Left cardiac atrium (tissue), 4 donors: ENCODE measurements around the gene GSX1. TPM values are rescaled to one million over a fixed set of nuclear protein-coding genes. Genes with fewer than 3 reads are reported as not detected.
"Not testable (repeated sequence)": the region's sequence is repeated elsewhere in the genome, so short reads cannot be mapped to it uniquely, and the experiment has no call there.

Experiments used
- ATAC-seq, 2 donors: fragments of 200-7000 bp; cut with Tn5 transposase; one replicate each; pipeline ENCODE4 v1.9.1; 2020; ENCODE audit warnings: mild to moderate bottlenecking in 2 of 2, moderate library complexity in 2 of 2
- DNase-seq: peaks from one replicate; pipeline ENCODE4 v3.0.0-alpha.2; 2020
- intact Hi-C, 2 donors: fragments of 100-400 bp; cut with DNase I; formaldehyde crosslinking; loops; one replicate each; pipeline versions ENCODE4 v1.14.1 to v1.15.1; 2022 to 2023
- long read RNA-seq: library from polyadenylated mRNA; unstranded; transcript quantifications from one replicate; pipeline ENCODE4 v2.0.0, GENCODE V29; 2021
- total RNA-seq, 2 donors: library from RNA; stranded (reverse); fragmentation: NEBNext Ultra II Directional; extraction: Animal tissue kit (Norgen Biotek cat#: 25700); gene quantifications; one replicate each; pipeline ENCODE4 v1.2.1, GENCODE V29; 2021
- donor health status: DM: no; HTN: yes; CAD: no.
- donor health status: DM: no; HTN: yes; CAD: no; lungs with severe emphysema.
- donor health status: DM: yes; HTN: yes; CAD: no.
- donor health status: Dilated cardiomyopathy.

GSX1 gene
- total RNA-seq: not detected
- long read RNA-seq: 0 reads

GRCh38 chr13:27792393-27793218 lies at the start of gene GSX1:
TSS of gene GSX1 (plus strand) at chr13:27792483. CDS start at chr13:27792691, 208 bp downstream.
- DNase-seq (peak; percentile 75), ATAC-seq (peak; percentile 96)
- intact Hi-C loops: no loop called here

- intact Hi-C loops: no loop called here
- no peak for DNase-seq
- no peak for ATAC-seq
These were observed 47.5 kb upstream of the GSX1 start for GRCh38 chr13:27744801-27745200.

GRCh38 chr13:27745301-27745700 lies 47.0 kb upstream of the GSX1 start:
- no peak for DNase-seq
- ATAC-seq: no peak
- intact Hi-C loops: no loop called here

DNA sequence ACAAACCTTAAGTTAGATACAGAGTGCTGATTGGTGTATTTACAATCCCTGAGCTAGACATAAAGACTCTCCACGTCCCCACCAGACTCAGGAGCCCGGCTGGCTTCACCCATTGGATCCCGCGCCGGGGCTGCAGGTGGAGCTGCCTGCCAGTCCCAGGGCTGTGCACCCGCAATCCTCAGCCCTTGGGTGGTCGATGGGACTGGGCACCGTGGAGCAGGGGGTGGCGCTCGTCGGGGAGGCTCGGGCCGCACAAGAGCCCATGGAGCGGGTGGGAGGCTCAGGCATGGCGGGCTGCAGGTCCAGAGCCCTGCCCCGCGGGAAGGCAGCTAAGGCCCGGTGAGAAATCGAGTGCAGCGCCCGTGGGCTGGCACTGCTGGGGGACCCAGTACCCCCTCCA lies 44.1 kb upstream of the GSX1 start:
- intact Hi-C loops: not testable (repeated sequence)

GRCh38 chr13:27751953-27752532 lies 40.2 kb upstream of the GSX1 start:
- ATAC-seq (no peak), DNase-seq (no peak)
- intact Hi-C loops: no loop called here

More for the DNA sequence above, 44.1 kb upstream of the GSX1 start:
- ATAC-seq, DNase-seq: not testable (repeated sequence)

DNA sequence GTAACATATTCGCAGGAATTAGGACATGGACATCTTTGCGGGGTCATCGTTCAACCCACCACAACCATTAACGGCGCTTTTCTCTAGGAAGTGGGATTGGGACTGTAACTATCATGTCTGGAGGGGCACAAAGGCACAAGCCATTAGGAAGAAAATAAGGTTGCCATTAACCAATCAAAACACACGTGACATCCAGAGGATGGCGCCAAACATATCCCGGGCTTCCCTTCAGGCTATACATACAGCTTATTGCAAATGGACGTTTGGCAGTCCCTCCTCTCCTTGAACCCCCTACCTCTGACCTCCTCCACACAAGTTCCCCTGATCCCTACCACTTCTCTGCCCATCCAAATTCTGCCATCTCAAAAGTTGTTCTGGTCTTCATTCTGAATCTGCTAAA lies 26.6 kb upstream of the GSX1 start:
- intact Hi-C loops: no loop called here
- DNase-seq (no peak), ATAC-seq (no peak)

- DNase-seq (no peak), ATAC-seq (no peak)
- intact Hi-C loops: no loop called here
These were observed 21.5 kb upstream of the GSX1 start for GRCh38 chr13:27770809-27771208.

DNA sequence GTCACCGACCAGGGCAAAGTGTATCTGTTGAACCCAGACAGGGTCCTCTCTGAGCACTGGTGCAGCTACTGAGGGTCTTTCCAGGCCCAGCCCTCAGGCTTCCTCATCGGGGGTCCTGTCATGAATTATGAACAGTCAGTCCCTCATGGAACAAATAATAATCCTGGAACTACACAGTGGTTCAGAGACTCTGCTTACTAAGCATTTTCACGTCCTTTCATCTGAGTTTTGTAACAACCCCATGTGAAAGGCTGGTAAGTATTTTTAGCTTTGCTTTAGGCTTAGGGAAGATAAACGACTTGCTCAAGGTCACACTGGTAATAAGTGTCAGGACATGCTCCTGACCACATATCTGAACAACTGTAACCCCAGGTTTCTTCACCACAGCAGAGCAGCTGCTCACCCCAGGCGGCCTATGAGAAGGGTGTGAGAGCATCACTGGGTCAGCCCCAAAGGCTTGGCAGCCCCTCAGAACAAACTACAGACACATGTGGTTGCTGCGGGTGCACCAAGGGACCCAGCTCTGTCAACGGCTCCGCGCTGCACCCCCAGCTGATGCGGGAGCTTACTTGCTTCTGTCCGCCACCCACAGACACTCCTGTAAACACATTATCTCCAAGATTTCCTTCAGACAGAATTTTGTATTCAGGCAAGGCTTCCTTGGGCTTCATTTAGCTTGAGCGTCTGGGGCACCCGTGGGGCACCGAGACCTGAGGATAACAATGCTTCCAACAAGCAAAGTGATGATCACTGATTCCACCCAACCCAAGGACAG lies 19.4 kb upstream of the GSX1 start:
- ATAC-seq: no peak
- intact Hi-C loops: no loop called here

DNA sequence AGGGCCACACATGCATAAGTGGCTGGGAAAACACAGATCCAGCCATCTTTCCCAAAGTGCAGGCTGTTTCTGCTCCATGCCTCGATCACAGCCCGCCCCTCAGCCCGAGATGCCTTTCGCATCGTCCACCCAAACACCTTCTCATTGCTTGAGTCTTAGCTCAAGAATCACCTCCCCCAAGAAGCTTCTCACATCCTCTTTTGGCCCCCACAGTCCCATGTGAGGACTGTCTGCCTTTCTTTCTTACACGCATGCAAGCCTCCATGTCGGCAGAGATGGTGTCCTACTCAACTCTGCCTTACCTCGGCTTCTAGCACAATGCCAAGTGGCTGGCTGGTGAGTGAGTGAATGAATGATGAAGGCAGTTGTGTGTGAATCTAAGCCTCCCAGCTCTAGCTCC lies 18.1 kb upstream of the GSX1 start:
- DNase-seq (no peak), ATAC-seq (no peak)
- intact Hi-C loops: no loop called here

More for the DNA sequence above, 19.4 kb upstream of the GSX1 start:
- DNase-seq: no peak

DNA sequence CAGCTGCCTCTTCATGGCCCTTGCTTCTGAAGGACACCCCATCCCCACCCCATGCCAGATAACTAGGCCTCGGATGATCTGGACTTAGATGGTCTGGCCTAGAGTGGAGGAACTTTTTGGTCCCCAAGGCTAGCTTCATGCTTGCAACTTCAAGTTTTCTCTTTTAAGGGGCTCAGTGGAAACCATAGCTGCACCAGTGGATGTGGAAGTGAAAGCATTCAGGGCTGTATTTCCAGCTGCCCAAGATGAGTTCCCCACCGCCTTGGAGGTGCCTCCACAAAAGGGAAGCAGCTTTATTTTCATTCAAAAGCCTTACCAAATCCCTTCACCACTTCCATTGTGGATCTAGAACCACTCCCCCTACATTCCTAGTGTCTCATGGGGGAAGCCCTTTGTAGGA lies 17.6 kb upstream of the GSX1 start:
- no peak for ATAC-seq
- intact Hi-C loops: no loop called here
- no peak for DNase-seq

DNA sequence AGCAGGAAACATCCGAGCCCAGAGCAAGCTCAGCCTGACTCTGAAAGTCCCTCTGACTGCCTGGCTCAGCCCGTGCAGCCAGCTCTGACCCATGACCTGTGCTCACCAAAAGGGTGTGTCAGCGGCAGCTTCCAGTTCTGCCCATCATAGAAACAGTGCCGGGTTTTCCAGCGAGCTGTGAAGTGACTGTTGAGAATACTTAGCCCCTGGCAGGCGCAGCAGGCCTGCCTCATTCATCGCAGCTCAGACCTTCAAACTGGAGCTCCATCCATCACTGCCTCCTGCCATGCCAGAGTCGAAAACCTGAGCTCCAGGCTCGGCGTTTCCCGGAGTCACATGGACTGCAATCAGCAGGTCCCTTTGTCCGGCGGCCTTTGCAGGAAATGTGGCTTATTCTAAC lies 16.3 kb upstream of the GSX1 start:
- ATAC-seq (no peak), DNase-seq (no peak)
- intact Hi-C loops: no loop called here

DNA sequence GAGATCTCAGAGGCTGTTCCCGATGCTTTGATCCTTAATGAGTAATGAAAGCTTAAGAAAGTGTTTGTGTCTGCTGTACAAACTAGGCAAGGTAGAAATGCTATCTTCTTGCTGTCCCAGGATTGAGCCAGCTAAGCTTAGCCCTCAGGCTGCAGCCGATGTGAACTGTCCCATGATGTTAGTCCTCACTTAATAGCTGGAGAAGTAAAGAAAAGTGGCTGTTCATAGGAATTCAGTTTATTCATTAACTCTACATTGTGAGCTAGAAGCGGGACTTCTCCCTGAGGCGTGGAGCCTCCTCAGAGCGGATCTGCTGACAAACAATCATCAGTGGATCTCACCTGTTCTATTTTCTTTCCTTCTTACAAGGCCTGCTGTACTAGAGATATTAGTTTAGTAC lies 10.1 kb upstream of the GSX1 start:
- intact Hi-C loops: loop anchor here in 1 of 2 donors (2.0 to 5.0 kb wide), 2 partner anchors 115 to 249 kb away; no protein-coding TSS in a partner anchor
- DNase-seq (no peak), ATAC-seq (no peak)

DNA sequence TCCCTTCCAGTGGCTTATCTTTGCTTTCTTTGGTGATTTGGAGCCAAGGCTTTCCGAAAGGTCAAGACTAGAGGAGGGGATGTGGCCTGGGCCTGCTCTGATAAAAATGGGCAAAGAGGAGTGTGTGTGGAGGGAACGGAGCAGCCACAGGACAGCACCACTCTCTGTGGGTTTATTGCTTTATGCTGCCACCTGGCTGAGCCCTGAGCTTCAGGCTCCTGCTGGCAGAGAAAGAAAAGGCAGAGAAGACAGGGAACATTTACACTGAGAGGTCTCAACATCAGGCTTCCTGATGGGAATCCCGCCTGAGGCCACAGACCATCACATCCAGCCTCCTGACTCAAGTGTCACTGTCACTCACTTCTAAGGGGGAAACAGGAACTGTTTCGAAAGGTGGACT lies 9.2 kb upstream of the GSX1 start:
- DNase-seq (no peak), ATAC-seq (peak in 1 of 2 donors; percentile 50)
- intact Hi-C loops: loop anchor here in 1 of 2 donors (2.0 to 5.0 kb wide), 2 partner anchors 116 to 250 kb away; no protein-coding TSS in a partner anchor

DNA sequence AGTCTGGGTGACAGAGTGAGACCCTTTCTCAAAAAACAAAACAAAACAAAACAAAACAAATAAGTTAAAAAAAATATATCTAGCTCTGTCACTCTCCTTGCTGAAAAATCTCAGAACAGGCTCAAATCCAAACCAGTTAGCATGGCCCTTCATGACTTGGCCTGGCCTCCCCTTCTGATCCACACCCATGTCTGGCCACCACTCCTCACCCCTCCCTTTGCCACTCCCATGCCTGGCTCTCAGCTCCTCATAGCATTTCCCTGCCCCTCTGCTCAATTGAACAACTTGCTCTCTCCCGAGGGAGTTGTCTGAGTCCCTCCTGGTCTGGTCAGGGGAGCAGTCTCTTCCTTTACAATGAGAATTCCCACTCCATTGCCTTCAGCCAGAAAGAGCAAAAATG lies 4.0 kb upstream of the GSX1 start:
- DNase-seq (no peak), ATAC-seq (no peak)
- intact Hi-C loops: no loop called here

DNA sequence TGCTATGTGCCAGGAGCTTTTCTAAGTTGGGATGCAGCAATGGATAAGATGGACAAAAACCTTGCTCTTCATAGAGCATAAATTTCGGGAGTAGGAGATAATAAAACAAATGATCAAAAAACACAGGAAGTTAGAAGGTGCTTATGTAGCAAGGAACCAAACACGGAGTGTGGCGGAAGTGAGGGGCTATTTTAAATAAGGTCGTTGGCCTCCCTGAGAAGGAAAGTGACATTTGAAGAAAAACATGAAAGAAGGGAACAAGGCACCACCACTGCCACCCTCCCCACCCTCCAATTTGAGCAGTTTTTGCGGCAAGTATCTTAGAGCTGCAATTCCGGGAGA lies 3.2 kb upstream of the GSX1 start:
- ATAC-seq (no peak), DNase-seq (no peak)
- intact Hi-C loops: no loop called here

GRCh38 chr13:27789495-27790303 lies 2.6 kb upstream of the GSX1 start:
- intact Hi-C loops: no loop called here
- ATAC-seq (no peak), DNase-seq (no peak)

DNA sequence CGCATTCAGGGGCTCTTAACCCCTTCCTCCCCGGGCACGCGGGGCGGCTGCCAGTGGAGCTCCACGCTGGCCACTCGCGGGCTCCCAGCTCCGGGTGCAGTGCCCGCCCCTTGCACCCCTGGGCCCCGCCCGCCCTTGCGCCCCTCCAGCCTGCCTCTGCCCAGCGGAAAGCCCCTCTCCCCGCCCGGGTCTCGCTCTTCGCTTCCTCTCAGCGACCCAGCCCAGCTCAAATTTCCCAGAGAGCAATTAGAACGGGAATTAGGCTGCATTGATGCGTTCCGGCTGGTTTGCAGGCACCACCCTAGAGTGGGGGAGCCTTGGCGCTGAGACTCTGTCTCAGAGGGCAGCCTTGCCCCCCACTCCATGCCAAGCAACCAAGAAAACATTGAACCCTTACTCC lies 1.8 kb upstream of the GSX1 start:
- DNase-seq (no peak), ATAC-seq (no peak)
- intact Hi-C loops: no loop called here

GRCh38 chr13:27791146-27791900 lies 960 bp upstream of the GSX1 start:
- intact Hi-C loops: no loop called here
- DNase-seq (no peak), ATAC-seq (no peak)
